ENCODE results near the gene SSRP1. TPM values are rescaled to one million over a fixed set of nuclear protein-coding genes. Genes with fewer than 3 reads are reported as not detected.

Gene SSRP1
- total RNA-seq, 4 donors from 2014 or later: 76.6 to 155 (median 137) TPM

GRCh38 chr11:57303280-57303989, 32.3 kb downstream of the SSRP1 start:
- Histone ChIP-seq H3K4me1 (peaks cover 41 to 45% of the 10 kb centered on the region in 2 donors), H3K27ac (no peak overlapping the region), H3K9me3 (peaks cover 0 to 9% (median 5%) of the 10 kb centered on the region in 3 donors), H3K4me3 (no peak overlapping the region), H3K36me3 (peaks cover 18 to 63% of the 10 kb centered on the region in 2 donors), H3K27me3 (no peaks in the 10 kb centered on the region)
- in situ Hi-C loops (cut with MboI; ENCODE audit: low sequenced_read_pairs in 4 of 4): no loop called here
- ATAC-seq: no peak
- TF ChIP-seq POLR2A (IDR thresholded peaks at IDR 0.05) (no peak), CTCF (IDR thresholded peaks at IDR 0.05 in 4 of 5, conservative IDR thresholded peaks at IDR 0.05 in 1 of 5) (no peak)
- intact Hi-C loops (cut with DNase I; ENCODE audit: low total_unique reads): no loop called here
- no peak for DNase-seq

GRCh38 chr11:57302489-57302888, 33.2 kb downstream of the SSRP1 start:
- intact Hi-C loops (cut with DNase I; ENCODE audit: low total_unique reads): no loop called here
- DNase-seq (no peak), ATAC-seq (no peak)
- in situ Hi-C loops (cut with MboI; ENCODE audit: low sequenced_read_pairs in 4 of 4): no loop called here
- Histone ChIP-seq H3K27ac (no peak overlapping the region), H3K9me3 (peaks cover 0 to 9% (median 5%) of the 10 kb centered on the region in 3 donors), H3K4me3 (no peak overlapping the region), H3K36me3 (peaks cover 18 to 73% of the 10 kb centered on the region in 2 donors), H3K27me3 (no peaks in the 10 kb centered on the region), H3K4me1 (peaks cover 33 to 35% of the 10 kb centered on the region in 2 donors)
- TF ChIP-seq CTCF (IDR thresholded peaks at IDR 0.05 in 4 of 5, conservative IDR thresholded peaks at IDR 0.05 in 1 of 5) (no peak), POLR2A (IDR thresholded peaks at IDR 0.05) (no peak)

- Histone ChIP-seq H3K27ac (no peak overlapping the region), H3K36me3 (peaks cover 18 to 74% of the 10 kb centered on the region in 2 donors), H3K9me3 (peaks cover 0 to 9% (median 5%) of the 10 kb centered on the region in 3 donors), H3K27me3 (no peaks in the 10 kb centered on the region), H3K4me1 (peaks cover 28 to 29% of the 10 kb centered on the region in 2 donors), H3K4me3 (no peak overlapping the region)
- ATAC-seq: no peak
- DNase-seq: no peak
- in situ Hi-C loops (cut with MboI; ENCODE audit: low sequenced_read_pairs in 4 of 4): no loop called here
- intact Hi-C loops (cut with DNase I; ENCODE audit: low total_unique reads): no loop called here
- TF ChIP-seq POLR2A (IDR thresholded peaks at IDR 0.05): no peak
- no peak for TF ChIP-seq CTCF (IDR thresholded peaks at IDR 0.05 in 4 of 5, conservative IDR thresholded peaks at IDR 0.05 in 1 of 5)
Measured at GRCh38 chr11:57301711-57302423, 33.8 kb downstream of the SSRP1 start.

- Histone ChIP-seq H3K4me1 (peaks cover 17 to 20% of the 10 kb centered on the region in 2 donors), H3K9me3 (peaks cover 0 to 9% (median 5%) of the 10 kb centered on the region in 3 donors), H3K27me3 (no peaks in the 10 kb centered on the region), H3K27ac (no peak overlapping the region), H3K36me3 (peaks cover 18 to 73% of the 10 kb centered on the region in 2 donors), H3K4me3 (no peak overlapping the region)
- no peak for ATAC-seq
- DNase-seq: no peak
- no peak for TF ChIP-seq POLR2A (IDR thresholded peaks at IDR 0.05)
- no peak for TF ChIP-seq CTCF (IDR thresholded peaks at IDR 0.05 in 4 of 5, conservative IDR thresholded peaks at IDR 0.05 in 1 of 5)
- in situ Hi-C loops (cut with MboI; ENCODE audit: low sequenced_read_pairs in 4 of 4): no loop called here
- intact Hi-C loops (cut with DNase I; ENCODE audit: low total_unique reads): no loop called here
Measured at GRCh38 chr11:57300785-57301184, 34.9 kb downstream of the SSRP1 start.

All from gastrocnemius medialis (tissue), 4 donors.